ENCODE results near the gene GALNT11.

GALNT11 gene

DNA sequence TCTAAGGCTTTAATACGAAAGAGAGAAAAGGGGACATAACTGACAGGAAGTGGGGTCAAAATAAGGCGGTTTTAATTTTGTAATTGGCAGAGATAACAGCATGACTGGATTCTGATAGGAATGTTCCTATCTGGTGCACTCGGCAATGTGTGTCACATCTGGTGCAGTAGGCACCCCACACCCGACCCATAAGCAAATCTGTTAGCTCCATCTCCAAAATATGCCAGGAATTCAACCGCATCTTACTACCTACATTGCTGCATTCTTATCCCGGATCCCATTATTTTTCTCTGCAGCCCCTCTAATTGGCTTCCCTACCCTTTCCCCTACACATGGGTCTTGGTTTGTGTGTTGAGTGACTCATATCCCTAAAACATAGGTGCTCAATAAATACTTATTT lies 19.1 kb upstream of the GALNT11 start:
- Histone ChIP-seq H3K27ac (ENCODE audit: low read length) (no peak overlapping the region), H3K4me1 (ENCODE audit: insufficient read depth, low read length) (no peaks in the 10 kb centered on the region), H3K4me2 (ENCODE audit: insufficient read depth, low read length) (no peak overlapping the region), H3K4me3 (ENCODE audit: low read depth in 1 of 2, low read length in 2 of 2) (no peak overlapping the region), H3K79me2 (ENCODE audit: insufficient read depth, low read length) (no peaks in the 10 kb centered on the region), H2AFZ (ENCODE audit: low read depth, low read length) (no peak overlapping the region), H3K27me3 (ENCODE audit: insufficient read depth, low read length, poor library complexity) (no peaks in the 10 kb centered on the region), H3K9ac (ENCODE audit: low read depth, low read length) (no peak overlapping the region), H4K20me1 (ENCODE audit: insufficient read depth, low read length) (no peaks in the 10 kb centered on the region), H3K36me3 (ENCODE audit: insufficient read depth, low read length) (no peaks in the 10 kb centered on the region), H3K9me3 (ENCODE audit: insufficient read depth, low read length, severe bottlenecking) (no peaks in the 10 kb centered on the region)
- no peak for ATAC-seq (ENCODE audit: insufficient read depth, low read depth)
- TF ChIP-seq EZH2 (IDR thresholded peaks at IDR 0.05; ENCODE audit: borderline replicate concordance, low read depth, low read length, severe bottlenecking): no peak
- TF ChIP-seq, protein P1, sequence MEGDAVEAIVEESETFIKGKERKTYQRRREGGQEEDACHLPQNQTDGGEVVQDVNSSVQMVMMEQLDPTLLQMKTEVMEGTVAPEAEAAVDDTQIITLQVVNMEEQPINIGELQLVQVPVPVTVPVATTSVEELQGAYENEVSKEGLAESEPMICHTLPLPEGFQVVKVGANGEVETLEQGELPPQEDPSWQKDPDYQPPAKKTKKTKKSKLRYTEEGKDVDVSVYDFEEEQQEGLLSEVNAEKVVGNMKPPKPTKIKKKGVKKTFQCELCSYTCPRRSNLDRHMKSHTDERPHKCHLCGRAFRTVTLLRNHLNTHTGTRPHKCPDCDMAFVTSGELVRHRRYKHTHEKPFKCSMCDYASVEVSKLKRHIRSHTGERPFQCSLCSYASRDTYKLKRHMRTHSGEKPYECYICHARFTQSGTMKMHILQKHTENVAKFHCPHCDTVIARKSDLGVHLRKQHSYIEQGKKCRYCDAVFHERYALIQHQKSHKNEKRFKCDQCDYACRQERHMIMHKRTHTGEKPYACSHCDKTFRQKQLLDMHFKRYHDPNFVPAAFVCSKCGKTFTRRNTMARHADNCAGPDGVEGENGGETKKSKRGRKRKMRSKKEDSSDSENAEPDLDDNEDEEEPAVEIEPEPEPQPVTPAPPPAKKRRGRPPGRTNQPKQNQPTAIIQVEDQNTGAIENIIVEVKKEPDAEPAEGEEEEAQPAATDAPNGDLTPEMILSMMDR (IDR thresholded peaks at IDR 0.05; ENCODE audit: borderline replicate concordance, extremely low read depth, low read length, poor library complexity, severe bottlenecking): no peak
- no peak for DNase-seq

DNA sequence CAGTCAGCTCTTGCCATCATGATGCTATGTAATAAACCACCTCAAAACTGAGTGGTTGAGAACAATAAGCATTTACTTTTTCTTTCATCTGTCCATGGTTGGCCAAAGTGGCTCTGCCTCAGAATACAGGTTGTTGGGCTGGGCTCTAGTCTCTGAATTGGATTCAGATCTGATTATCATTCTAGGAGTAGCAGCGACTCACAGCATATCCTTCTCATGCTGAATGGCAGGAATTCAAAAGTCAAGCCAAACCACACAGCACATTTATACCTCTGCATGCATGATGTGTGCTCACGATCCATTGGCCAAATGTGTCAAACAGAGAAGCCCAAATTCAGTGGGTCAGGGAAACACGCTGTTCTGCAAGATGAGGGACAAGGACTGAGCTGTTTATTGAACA lies 13.6 kb upstream of the GALNT11 start:
- no peak for DNase-seq
- TF ChIP-seq EZH2 (IDR thresholded peaks at IDR 0.05; ENCODE audit: borderline replicate concordance, low read depth, low read length, severe bottlenecking): no peak
- TF ChIP-seq, protein P1 (IDR thresholded peaks at IDR 0.05; ENCODE audit: borderline replicate concordance, extremely low read depth, low read length, poor library complexity, severe bottlenecking): no peak

DNA sequence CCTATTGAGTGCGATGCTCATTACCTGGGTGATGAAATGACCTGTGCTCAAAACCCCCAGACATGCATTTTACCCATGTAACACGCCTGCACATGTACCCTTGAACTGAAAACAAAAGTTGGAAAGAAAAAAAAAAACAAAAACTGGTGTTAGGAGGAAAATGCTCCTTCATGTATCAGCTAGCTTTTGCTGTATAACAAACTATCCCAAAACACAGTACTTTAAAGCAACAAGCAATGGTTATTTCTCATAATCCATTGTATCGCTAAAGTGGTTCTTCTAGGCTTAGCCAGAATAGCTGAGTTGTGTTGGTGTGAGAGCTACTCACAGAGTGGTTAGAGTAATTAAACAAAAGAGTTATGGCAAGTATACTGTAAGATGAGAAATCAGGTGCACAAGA lies 12.2 kb upstream of the GALNT11 start:
- DNase-seq: no peak
- H2AFZ ChIP-seq (ENCODE audit: low read depth, low read length): no peak overlapping the region
- no peak overlapping the region for H3K4me2 ChIP-seq (ENCODE audit: insufficient read depth, low read length)
- no peak overlapping the region for H3K4me3 ChIP-seq (ENCODE audit: low read depth in 1 of 2, low read length in 2 of 2)
- H3K27me3 ChIP-seq (ENCODE audit: insufficient read depth, low read length, poor library complexity): no peaks in the 10 kb centered on the region
- H3K4me1 ChIP-seq (ENCODE audit: insufficient read depth, low read length): no peaks in the 10 kb centered on the region
- no peak overlapping the region for H3K27ac ChIP-seq (ENCODE audit: low read length)
- TF ChIP-seq EZH2 (IDR thresholded peaks at IDR 0.05; ENCODE audit: borderline replicate concordance, low read depth, low read length, severe bottlenecking): no peak
- TF ChIP-seq, protein P1 (IDR thresholded peaks at IDR 0.05; ENCODE audit: borderline replicate concordance, extremely low read depth, low read length, poor library complexity, severe bottlenecking): no peak
- H3K79me2 ChIP-seq (ENCODE audit: insufficient read depth, low read length): no peaks in the 10 kb centered on the region
- no peak overlapping the region for H3K9ac ChIP-seq (ENCODE audit: low read depth, low read length)
- H3K9me3 ChIP-seq (ENCODE audit: insufficient read depth, low read length, severe bottlenecking): no peaks in the 10 kb centered on the region
- no peak for ATAC-seq (ENCODE audit: insufficient read depth, low read depth)
- no peaks in the 10 kb centered on the region for H3K36me3 ChIP-seq (ENCODE audit: insufficient read depth, low read length)
- no peaks in the 10 kb centered on the region for H4K20me1 ChIP-seq (ENCODE audit: insufficient read depth, low read length)

More for the DNA sequence above, 13.6 kb upstream of the GALNT11 start:
- H3K9ac ChIP-seq (ENCODE audit: low read depth, low read length): no peak overlapping the region
- H2AFZ ChIP-seq (ENCODE audit: low read depth, low read length): no peak overlapping the region
- no peaks in the 10 kb centered on the region for H4K20me1 ChIP-seq (ENCODE audit: insufficient read depth, low read length)
- no peaks in the 10 kb centered on the region for H3K9me3 ChIP-seq (ENCODE audit: insufficient read depth, low read length, severe bottlenecking)
- no peak overlapping the region for H3K4me3 ChIP-seq (ENCODE audit: low read depth in 1 of 2, low read length in 2 of 2)
- H3K4me2 ChIP-seq (ENCODE audit: insufficient read depth, low read length): no peak overlapping the region
- no peaks in the 10 kb centered on the region for H3K79me2 ChIP-seq (ENCODE audit: insufficient read depth, low read length)
- no peak for ATAC-seq (ENCODE audit: insufficient read depth, low read depth)
- no peaks in the 10 kb centered on the region for H3K36me3 ChIP-seq (ENCODE audit: insufficient read depth, low read length)
- H3K4me1 ChIP-seq (ENCODE audit: insufficient read depth, low read length): no peaks in the 10 kb centered on the region
- no peak overlapping the region for H3K27ac ChIP-seq (ENCODE audit: low read length)
- H3K27me3 ChIP-seq (ENCODE audit: insufficient read depth, low read length, poor library complexity): no peaks in the 10 kb centered on the region

DNA sequence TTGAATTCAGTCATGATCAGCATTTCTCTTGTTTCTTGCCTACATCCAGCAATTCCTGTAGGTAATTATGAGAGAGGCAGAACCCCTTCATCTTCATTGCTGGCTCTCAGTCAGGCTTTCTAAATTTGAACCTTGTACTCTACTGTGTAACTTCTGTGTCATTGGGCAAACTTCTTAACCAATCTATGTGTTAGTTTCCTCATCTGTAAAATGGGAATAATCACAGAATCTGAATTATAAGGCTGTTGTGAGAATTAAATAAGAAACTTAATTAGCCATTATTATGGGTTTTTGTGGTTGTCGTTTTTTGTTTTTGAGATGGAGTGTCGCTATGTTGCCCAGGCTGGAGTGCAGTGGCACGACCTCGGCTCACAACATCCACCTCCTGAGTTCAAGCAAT lies 11.5 kb upstream of the GALNT11 start:
- H3K79me2 ChIP-seq (ENCODE audit: insufficient read depth, low read length): no peaks in the 10 kb centered on the region
- TF ChIP-seq, protein P1 (IDR thresholded peaks at IDR 0.05; ENCODE audit: borderline replicate concordance, extremely low read depth, low read length, poor library complexity, severe bottlenecking): no peak
- TF ChIP-seq EZH2 (IDR thresholded peaks at IDR 0.05; ENCODE audit: borderline replicate concordance, low read depth, low read length, severe bottlenecking): no peak
- H3K27ac ChIP-seq (ENCODE audit: low read length): no peak overlapping the region
- no peak overlapping the region for H3K9ac ChIP-seq (ENCODE audit: low read depth, low read length)
- no peaks in the 10 kb centered on the region for H3K36me3 ChIP-seq (ENCODE audit: insufficient read depth, low read length)
- DNase-seq: no peak
- no peak for ATAC-seq (ENCODE audit: insufficient read depth, low read depth)
- H3K4me2 ChIP-seq (ENCODE audit: insufficient read depth, low read length): no peak overlapping the region
- no peaks in the 10 kb centered on the region for H3K9me3 ChIP-seq (ENCODE audit: insufficient read depth, low read length, severe bottlenecking)
- no peaks in the 10 kb centered on the region for H3K27me3 ChIP-seq (ENCODE audit: insufficient read depth, low read length, poor library complexity)
- no peaks in the 10 kb centered on the region for H4K20me1 ChIP-seq (ENCODE audit: insufficient read depth, low read length)
- no peak overlapping the region for H3K4me3 ChIP-seq (ENCODE audit: low read depth in 1 of 2, low read length in 2 of 2)
- H3K4me1 ChIP-seq (ENCODE audit: insufficient read depth, low read length): no peaks in the 10 kb centered on the region
- H2AFZ ChIP-seq (ENCODE audit: low read depth, low read length): no peak overlapping the region

Data from DND-41 (cell line).